Activated gamma-delta T cell (primary cell): ENCODE measurements around the gene ASTN1.

ENCODE experiments used
- DNase-seq: peaks from one replicate; lab custom pipeline; 2025; lab: John Stamatoyannopoulos, UW

Gene ASTN1

GRCh38 chr1:176993587-176993986, 170.9 kb downstream of the ASTN1 start:
- DNase-seq, result no peak

GRCh38 chr1:176989754-176990153, 174.8 kb downstream of the ASTN1 start:
- no peak for DNase-seq

- DNase-seq, result no peak
Observed at GRCh38 chr1:176989023-176989422, 175.5 kb downstream of the ASTN1 start.

- no peak for DNase-seq
Observed at GRCh38 chr1:176987016-176987415, 177.5 kb downstream of the ASTN1 start.

GRCh38 chr1:176983731-176984130, 180.8 kb downstream of the ASTN1 start:
- no peak for DNase-seq

GRCh38 chr1:176976771-176977170, 187.7 kb downstream of the ASTN1 start:
- no peak for DNase-seq

- DNase-seq, result no peak
Observed at GRCh38 chr1:176976225-176976624, 188.3 kb downstream of the ASTN1 start.

GRCh38 chr1:176964687-176965086, 199.8 kb downstream of the ASTN1 start:
- no peak for DNase-seq

- DNase-seq, result no peak
Observed at GRCh38 chr1:176963181-176963580, 201.3 kb downstream of the ASTN1 start.

GRCh38 chr1:176961678-176962077, 202.8 kb downstream of the ASTN1 start:
- no peak for DNase-seq

- no peak for DNase-seq
Observed at GRCh38 chr1:176959191-176959820, 205.2 kb downstream of the ASTN1 start.

GRCh38 chr1:176957603-176958002, 206.9 kb downstream of the ASTN1 start:
- no peak for DNase-seq

GRCh38 chr1:176954242-176954641, 210.3 kb downstream of the ASTN1 start:
- no peak for DNase-seq

GRCh38 chr1:176950736-176951324, 213.7 kb downstream of the ASTN1 start:
- no peak for DNase-seq

GRCh38 chr1:176949033-176949662, 215.4 kb downstream of the ASTN1 start:
- no peak for DNase-seq

GRCh38 chr1:176944606-176945005, 219.9 kb downstream of the ASTN1 start:
- no peak for DNase-seq

GRCh38 chr1:176943783-176944182, 220.7 kb downstream of the ASTN1 start:
- no peak for DNase-seq

GRCh38 chr1:176942346-176942745, 222.2 kb downstream of the ASTN1 start:
- no peak for DNase-seq

GRCh38 chr1:176939993-176940392, 224.5 kb downstream of the ASTN1 start:
- DNase-seq, result no peak

- DNase-seq, result no peak
Observed at GRCh38 chr1:176938375-176938774, 226.1 kb downstream of the ASTN1 start.

- no peak for DNase-seq
Observed at GRCh38 chr1:176934370-176934769, 230.1 kb downstream of the ASTN1 start.

GRCh38 chr1:176932114-176933104, 232.1 kb downstream of the ASTN1 start:
- no peak for DNase-seq
